Neuronal stem cell (in vitro differentiated cells): ENCODE results near the gene RAVER2.

Experiments used
- DNase-seq: peaks from one replicate; pipeline ENCODE4 v3.0.0-alpha.2; 2013; ENCODE audit warnings: low spot score
- H2AFZ ChIP-seq: one replicate; pipeline ENCODE4 v1.6.1; 2013; ENCODE audit warnings: mild to moderate bottlenecking, low read length, inconsistent platforms
- H2AK5ac ChIP-seq: 2 replicates; pipeline ENCODE4 v1.6.1; 2013; ENCODE audit warnings: low read depth, mild to moderate bottlenecking, inconsistent platforms, low read length, moderate library complexity, mixed read lengths
- H2BK120ac ChIP-seq: 2 replicates; pipeline ENCODE4 v1.6.1; 2013; ENCODE audit warnings: low read depth, mild to moderate bottlenecking, inconsistent platforms, low read length, moderate library complexity, mixed read lengths
- H2BK12ac ChIP-seq: one replicate; pipeline ENCODE4 v1.6.1; 2013; ENCODE audit warnings: low read length, inconsistent platforms
- H2BK15ac ChIP-seq: 2 replicates; pipeline ENCODE4 v1.6.1; 2013; ENCODE audit warnings: mild to moderate bottlenecking, low read length, inconsistent platforms, mixed read lengths
- H2BK5ac ChIP-seq: one replicate; pipeline ENCODE4 v1.6.1; 2013; ENCODE audit warnings: inconsistent platforms, mild to moderate bottlenecking, low read length, moderate library complexity
- H3K14ac ChIP-seq: one replicate; pipeline ENCODE4 v1.6.1; 2013; ENCODE audit warnings: low read length, inconsistent platforms
- H3K18ac ChIP-seq: 2 replicates; pipeline ENCODE4 v1.6.1; 2013; ENCODE audit warnings: low read length, inconsistent platforms
- H3K23ac ChIP-seq: 2 replicates; pipeline ENCODE4 v1.6.1; 2013; ENCODE audit warnings: low read depth, mild to moderate bottlenecking, mixed read lengths, low read length, inconsistent platforms; ENCODE audit not compliant: poor library complexity
- H3K27ac ChIP-seq: replicated peaks from 3 replicates; pipeline ENCODE4 v1.5.1; 2013; ENCODE audit warnings: low read length, inconsistent platforms
- H3K27me3 ChIP-seq, 3 experiments: 2 replicates each; pipeline ENCODE4 v1.6.1; 2013; ENCODE audit warnings: low read length in 3 of 3, mild to moderate bottlenecking in 2 of 3, inconsistent platforms in 1 of 3, low read depth in 1 of 3, mixed read lengths in 1 of 3, moderate library complexity in 1 of 3; ENCODE audit not compliant: control insufficient read depth in 3 of 3, insufficient read depth in 3 of 3
- H3K36me3 ChIP-seq, 2 donors: replicated peaks in 1 of 2; 2 replicates each; pipeline ENCODE4 v1.6.1; 2013; ENCODE audit warnings: low read length in 2 of 2; ENCODE audit not compliant: control insufficient read depth in 2 of 2, insufficient read depth in 2 of 2
- H3K4ac ChIP-seq: 2 replicates; pipeline ENCODE4 v1.6.1; 2013; ENCODE audit warnings: inconsistent platforms, mild to moderate bottlenecking, low read length, moderate library complexity
- H3K4me1 ChIP-seq, 2 donors: 1 replicate in 1 of 2; 2 replicates in 1 of 2; pipeline ENCODE4 v1.6.1; 2013; ENCODE audit warnings: low read length in 2 of 2, low read depth in 1 of 2; ENCODE audit not compliant: control insufficient read depth in 2 of 2, insufficient read depth in 1 of 2
- H3K4me2 ChIP-seq: one replicate; pipeline ENCODE4 v1.6.1; 2013; ENCODE audit warnings: mild to moderate bottlenecking, low read length, inconsistent platforms; ENCODE audit not compliant: insufficient read depth, poor library complexity, severe bottlenecking
- H3K4me3 ChIP-seq, 2 donors: 2 replicates each; pipeline ENCODE4 v1.5.1; 2013; ENCODE audit warnings: low read length in 2 of 2, mild to moderate bottlenecking in 2 of 2, inconsistent platforms in 1 of 2, moderate library complexity in 1 of 2
- H3K79me1 ChIP-seq: one replicate; pipeline ENCODE4 v1.6.1; 2013; ENCODE audit warnings: low read depth, mild to moderate bottlenecking, inconsistent platforms, low read length, moderate library complexity
- H3K9ac ChIP-seq: one replicate; pipeline ENCODE4 v1.6.1; 2013; ENCODE audit warnings: mild to moderate bottlenecking, low read depth, low read length, inconsistent platforms; ENCODE audit not compliant: poor library complexity
- H3K9me3 ChIP-seq, 2 donors: replicated peaks in 1 of 2; 2 replicates each; pipeline versions ENCODE3 to v1.6.1; 2013; ENCODE audit warnings: low read length in 2 of 2, mild to moderate bottlenecking in 2 of 2, inconsistent platforms in 1 of 2, low read depth in 1 of 2, mixed read lengths in 1 of 2, moderate library complexity in 1 of 2; ENCODE audit not compliant: control insufficient read depth in 2 of 2, insufficient read depth in 1 of 2
- H4K8ac ChIP-seq: one replicate; pipeline ENCODE4 v1.6.1; 2013; ENCODE audit warnings: low read depth, mild to moderate bottlenecking, inconsistent platforms, low read length, moderate library complexity
- H4K91ac ChIP-seq: one replicate; pipeline ENCODE4 v1.6.1; 2013; ENCODE audit warnings: low read length, low read depth, mild to moderate bottlenecking, inconsistent platforms; ENCODE audit not compliant: poor library complexity
- WGBS, 2 donors: extraction: QIAGEN DNeasy Blood & Tissue Kit; methylation state at CpG; one replicate each; pipeline ENCODE4 v1.1.7; 2013; ENCODE audit warnings: missing lambda C conversion rate in 2 of 2, mixed read lengths in 1 of 2; ENCODE audit not compliant: insufficient read length in 2 of 2, insufficient replicate concordance in 1 of 2; ENCODE audit errors: extremely low coverage in 2 of 2; 5-methylcytosine and 5-hydroxymethylcytosine counted together

RAVER2 gene

DNA sequence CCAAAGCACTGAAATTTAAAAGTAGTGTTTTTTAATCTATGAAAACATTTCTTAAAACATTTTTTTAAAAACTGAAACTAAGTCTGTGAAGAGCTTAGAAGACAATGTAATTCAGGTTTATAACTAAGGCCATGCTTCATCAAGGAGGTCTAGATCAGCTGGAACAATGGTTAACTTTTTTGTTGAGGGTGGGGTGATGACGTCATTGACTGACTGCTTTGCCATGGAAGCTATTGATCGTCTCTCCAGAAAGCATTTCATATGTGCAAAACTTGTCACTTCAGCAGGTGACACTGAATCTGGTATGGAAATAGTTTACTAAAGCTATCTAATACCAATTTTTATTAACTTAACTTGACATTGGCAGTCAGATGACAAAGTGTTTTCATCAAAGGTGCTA, 21.0 kb downstream of the RAVER2 start:
- no peaks in the 10 kb centered on the region for H3K79me1 ChIP-seq
- H2BK120ac ChIP-seq = no peak overlapping the region
- H2AFZ ChIP-seq = no peak overlapping the region
- WGBS, 2 donors = no CpG with 5 or more reads among the region's 2 CpGs
- H3K18ac ChIP-seq = no peak overlapping the region
- H3K27me3 ChIP-seq = no peaks in the 10 kb centered on the region
- no peak overlapping the region for H2BK15ac ChIP-seq
- peaks cover 0 to 12% of the 10 kb centered on the region in 2 donors for H3K9me3 ChIP-seq
- no peak overlapping the region for H3K4me3 ChIP-seq
- H3K9ac ChIP-seq = no peak overlapping the region
- no peak overlapping the region for H3K4ac ChIP-seq
- H4K91ac ChIP-seq = no peak overlapping the region
- no peak overlapping the region for H3K4me2 ChIP-seq
- H2AK5ac ChIP-seq = no peak overlapping the region
- no peak overlapping the region for H2BK12ac ChIP-seq
- no peak overlapping the region for H2BK5ac ChIP-seq
- no peak overlapping the region for H3K27ac ChIP-seq
- no peak overlapping the region for H4K8ac ChIP-seq
- H3K23ac ChIP-seq = no peak overlapping the region
- no peak for DNase-seq
- H3K36me3 ChIP-seq = peaks cover 0 to 21% of the 10 kb centered on the region in 2 donors
- H3K4me1 ChIP-seq = no peaks in the 10 kb centered on the region
- no peak overlapping the region for H3K14ac ChIP-seq

DNA sequence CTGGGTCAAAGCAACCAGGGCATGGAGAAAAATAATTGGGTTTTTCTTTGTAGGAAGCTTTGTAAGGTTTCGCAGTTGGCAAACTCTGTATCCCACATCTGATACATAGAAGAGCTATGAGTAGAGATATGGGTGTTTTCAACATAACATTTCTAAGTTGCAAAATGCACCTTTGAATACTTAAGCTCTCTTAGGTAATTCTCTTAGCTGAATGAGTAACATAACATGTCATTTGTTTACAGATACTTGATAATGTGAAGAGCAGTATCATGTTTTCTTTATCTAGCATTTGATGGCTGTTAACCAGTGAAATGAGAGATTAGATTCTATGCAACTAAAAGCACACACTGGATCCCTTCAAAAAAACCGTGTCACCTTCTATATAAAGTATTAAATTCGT, 21.6 kb downstream of the RAVER2 start:
- Histone ChIP-seq H2AFZ (no peak overlapping the region), H3K27me3 (no peaks in the 10 kb centered on the region), H2AK5ac (no peak overlapping the region), H3K9ac (no peak overlapping the region), H2BK5ac (no peak overlapping the region), H2BK120ac (no peak overlapping the region), H2BK12ac (no peak overlapping the region), H3K4ac (no peak overlapping the region), H3K79me1 (no peaks in the 10 kb centered on the region), H3K27ac (no peak overlapping the region), H3K23ac (no peak overlapping the region), H2BK15ac (no peak overlapping the region), H4K91ac (no peak overlapping the region), H3K4me2 (no peak overlapping the region), H3K4me3 (no peak overlapping the region), H3K4me1 (no peaks in the 10 kb centered on the region), H3K18ac (no peak overlapping the region), H3K9me3 (peaks cover 0 to 18% of the 10 kb centered on the region in 2 donors), H4K8ac (no peak overlapping the region), H3K14ac (no peak overlapping the region), H3K36me3 (peaks cover 0 to 27% of the 10 kb centered on the region in 2 donors)
- WGBS, 2 donors = no CpG with 5 or more reads among the region's 3 CpGs
- no peak for DNase-seq

DNA sequence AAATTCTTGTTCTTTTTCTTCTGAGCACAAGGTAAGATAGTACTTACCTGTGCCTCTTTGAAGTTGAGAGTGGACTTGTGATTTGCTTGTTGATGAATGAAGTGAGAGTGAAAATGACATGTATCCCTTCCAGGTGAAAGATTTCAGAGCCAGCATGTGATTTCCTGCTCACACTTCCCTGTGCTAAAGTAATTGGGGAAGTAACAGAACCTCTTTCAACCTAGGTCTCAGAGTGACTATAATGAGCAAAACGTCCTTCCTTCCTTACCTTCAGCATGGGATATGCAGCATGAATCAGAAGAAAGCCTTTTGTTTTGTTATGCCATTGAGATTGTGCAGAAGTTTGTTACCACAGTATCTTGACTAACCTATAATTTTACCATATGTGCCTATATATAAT, 24.6 kb downstream of the RAVER2 start:
- Histone ChIP-seq H4K8ac (no peak overlapping the region), H2BK120ac (no peak overlapping the region), H3K9ac (no peak overlapping the region), H2BK5ac (no peak overlapping the region), H4K91ac (no peak overlapping the region), H2BK12ac (no peak overlapping the region), H3K9me3 (peaks cover 0 to 26% of the 10 kb centered on the region in 2 donors), H2AK5ac (no peak overlapping the region), H3K36me3 (peaks cover 0 to 31% of the 10 kb centered on the region in 2 donors), H3K4me1 (no peaks in the 10 kb centered on the region), H3K79me1 (no peaks in the 10 kb centered on the region), H3K18ac (no peak overlapping the region), H3K14ac (no peak overlapping the region), H3K4ac (no peak overlapping the region), H2AFZ (no peak overlapping the region), H3K4me3 (no peak overlapping the region), H3K27me3 (no peaks in the 10 kb centered on the region), H2BK15ac (no peak overlapping the region), H3K4me2 (no peak overlapping the region), H3K23ac (no peak overlapping the region), H3K27ac (no peak overlapping the region)
- no CpG with 5 or more reads among the region's 1 CpG for WGBS, 2 donors
- no peak for DNase-seq

DNA sequence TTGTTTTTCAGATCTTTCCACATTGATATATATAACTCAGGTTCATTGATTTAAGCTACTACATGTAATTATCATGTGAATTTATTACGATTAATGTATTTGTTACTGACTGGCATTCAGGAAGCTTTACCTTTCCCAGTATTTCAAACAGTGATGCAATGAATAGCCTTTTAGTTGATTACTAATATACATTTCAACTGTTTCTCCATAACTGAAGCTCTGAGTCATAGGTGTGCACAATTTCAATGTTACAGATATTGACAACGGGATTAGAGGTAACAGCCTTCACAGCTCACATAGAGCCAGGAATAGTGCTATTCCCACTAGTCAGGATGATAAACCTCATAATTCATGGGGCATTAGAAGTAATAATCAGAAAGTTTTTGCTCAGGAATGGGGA, 25.1 kb downstream of the RAVER2 start:
- H3K4me1 ChIP-seq = no peaks in the 10 kb centered on the region
- no peak overlapping the region for H3K23ac ChIP-seq
- H4K91ac ChIP-seq = no peak overlapping the region
- H3K9me3 ChIP-seq = peaks cover 0 to 26% of the 10 kb centered on the region in 2 donors
- DNase-seq = no peak
- no peak overlapping the region for H2BK120ac ChIP-seq
- no peak overlapping the region for H3K27ac ChIP-seq
- peaks cover 0 to 31% of the 10 kb centered on the region in 2 donors for H3K36me3 ChIP-seq
- H3K4ac ChIP-seq = no peak overlapping the region
- H3K14ac ChIP-seq = no peak overlapping the region
- no peak overlapping the region for H2BK5ac ChIP-seq
- H3K4me2 ChIP-seq = no peak overlapping the region
- H2AFZ ChIP-seq = no peak overlapping the region
- H3K4me3 ChIP-seq = no peak overlapping the region
- no peak overlapping the region for H2BK12ac ChIP-seq
- no peak overlapping the region for H2AK5ac ChIP-seq
- no peak overlapping the region for H4K8ac ChIP-seq
- H3K27me3 ChIP-seq = no peaks in the 10 kb centered on the region
- H3K79me1 ChIP-seq = no peaks in the 10 kb centered on the region
- no peak overlapping the region for H3K9ac ChIP-seq
- no CpG with 5 or more reads among the region's 2 CpGs for WGBS, 2 donors
- H2BK15ac ChIP-seq = no peak overlapping the region
- H3K18ac ChIP-seq = no peak overlapping the region
